SU-DHL-6 (cell line): ENCODE measurements around the gene STK32C.
"Not testable (repeated sequence)": the region's sequence is repeated elsewhere in the genome, so short reads cannot be mapped to it uniquely, and the experiment has no call there.

Experiments used
- H2AFZ ChIP-seq: fragments of 200-600 bp; sonication (generic); 2 replicates; pipeline ENCODE4 v1.6.1; 2014; ENCODE audit warnings: low read depth, mild to moderate bottlenecking, moderate library complexity, mixed read lengths, antibody characterized with exemption, low read length; ENCODE audit not compliant: severe bottlenecking
- H3F3A ChIP-seq: fragments of 200-600 bp; shearing (Covaris generic); 2 replicates; pipeline ENCODE4 v1.6.0; 2016; ENCODE audit warnings: antibody characterized with exemption, mild to moderate bottlenecking; ENCODE audit not compliant: insufficient read depth
- H3K27ac ChIP-seq: fragments of 200-600 bp; sonication (generic); 2 replicates; pipeline ENCODE4 v1.5.1; 2016; ENCODE audit warnings: low read depth, mild to moderate bottlenecking, low read length, moderate library complexity, mixed read lengths
- H3K27me3 ChIP-seq: fragments of 200-600 bp; sonication (generic), shearing (Covaris generic); 2 replicates; pipeline ENCODE4 v1.6.0; 2014; ENCODE audit warnings: mild to moderate bottlenecking, low read length
- H3K36me3 ChIP-seq: fragments of 200-600 bp; sonication (generic); 2 replicates; pipeline ENCODE4 v1.6.1; 2014; ENCODE audit warnings: mild to moderate bottlenecking, low read length, mixed read lengths
- H3K4me2 ChIP-seq: fragments of 300-600, 200-600 bp; shearing (Covaris generic), sonication (generic); 2 replicates; pipeline ENCODE4 v1.6.0; 2014; ENCODE audit warnings: low read length, low read depth, mild to moderate bottlenecking; ENCODE audit not compliant: poor library complexity, severe bottlenecking
- H3K4me3 ChIP-seq: fragments of 200-600 bp; sonication (generic); 2 replicates; pipeline ENCODE4 v1.5.1; 2014; ENCODE audit warnings: antibody characterized with exemption, low read length, mild to moderate bottlenecking, mixed read lengths; ENCODE audit not compliant: insufficient read depth, poor library complexity, severe bottlenecking
- H3K79me2 ChIP-seq: fragments of 200-600 bp; sonication (generic); 2 replicates; pipeline ENCODE4 v1.6.1; 2014; ENCODE audit warnings: mild to moderate bottlenecking, low read length, moderate library complexity; ENCODE audit not compliant: insufficient read depth
- H3K9ac ChIP-seq: fragments of 200-600 bp; sonication (generic); 2 replicates; pipeline ENCODE4 v1.7.0; 2014; ENCODE audit warnings: mild to moderate bottlenecking, low read length
- H3K9me2 ChIP-seq: fragments of 200-600 bp; sonication (generic); replicated peaks from 2 replicates; pipeline ENCODE4 v1.6.1; 2014; ENCODE audit warnings: low read length; ENCODE audit not compliant: insufficient read depth
- H3K9me3 ChIP-seq: fragments of 200-600 bp; sonication (generic); 2 replicates; pipeline ENCODE4 v1.6.1; 2014; ENCODE audit warnings: low read length, mixed read lengths; ENCODE audit not compliant: insufficient read depth
- H4K20me1 ChIP-seq: fragments of 200-600 bp; sonication (generic); 2 replicates; pipeline ENCODE4 v1.6.1; 2014; ENCODE audit warnings: low read depth, mild to moderate bottlenecking, antibody characterized with exemption, low read length, moderate library complexity, mixed read lengths
- CTCF ChIP-seq: fragments of 200-600 bp; sonication (generic); IDR thresholded peaks from one replicate; pipeline ENCODE4 v1.5.1; 2017; ENCODE audit warnings: antibody characterized with exemption, mild to moderate bottlenecking, low read length, moderate library complexity; ENCODE audit not compliant: insufficient read depth, poor library complexity, severe bottlenecking
- EZH2phosphoT487 ChIP-seq: fragments of 200-600 bp; sonication (generic), shearing (Covaris generic); conservative IDR thresholded peaks from 2 replicates; pipeline ENCODE4 v1.6.1; 2018; ENCODE audit warnings: mild to moderate bottlenecking, antibody characterized with exemption, low read length, moderate library complexity, mixed read lengths

STK32C gene

GRCh38 chr10:132223156-132223590 lies 84.6 kb downstream of the STK32C start:
- Histone ChIP-seq H3K4me2 (no peak overlapping the region), H3K4me3 (no peak overlapping the region), H3K27me3 (no peaks in the 10 kb centered on the region), H3K9ac (no peak overlapping the region), H3K9me3 (no peaks in the 10 kb centered on the region), H3F3A (no peaks in the 10 kb centered on the region), H4K20me1 (no peaks in the 10 kb centered on the region), H3K9me2 (no peaks in the 10 kb centered on the region), H3K36me3 (no peaks in the 10 kb centered on the region), H3K27ac (no peak overlapping the region), H3K79me2 (no peaks in the 10 kb centered on the region), H2AFZ (no peak overlapping the region)
- peak; percentile 35 for TF ChIP-seq CTCF
- no peak for TF ChIP-seq EZH2phosphoT487

DNA sequence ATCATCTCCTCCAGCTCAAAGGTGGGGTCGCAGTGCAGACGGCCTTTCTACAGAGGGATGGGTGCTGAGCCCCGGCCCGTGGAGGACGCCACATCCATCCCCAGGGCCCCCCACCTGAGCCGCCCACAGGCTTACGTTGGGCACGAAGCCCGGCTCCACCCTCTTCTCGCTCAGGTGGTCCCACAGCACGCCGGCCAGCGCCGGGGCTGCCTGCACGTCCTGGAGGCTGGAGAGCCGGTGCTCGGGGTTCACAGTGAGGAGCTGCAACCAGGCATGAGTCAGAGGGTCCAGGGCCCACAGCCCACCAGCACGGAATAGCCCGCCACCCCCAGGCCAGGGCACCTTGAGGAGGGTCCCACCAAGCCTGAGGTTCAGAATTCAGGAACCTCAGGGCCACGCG lies 85.0 kb downstream of the STK32C start:
- H3K9me3 ChIP-seq = no peaks in the 10 kb centered on the region
- no peaks in the 10 kb centered on the region for H3F3A ChIP-seq
- no peak overlapping the region for H2AFZ ChIP-seq
- H3K4me3 ChIP-seq = no peak overlapping the region
- TF ChIP-seq CTCF = no peak
- H3K79me2 ChIP-seq = no peaks in the 10 kb centered on the region
- no peaks in the 10 kb centered on the region for H3K9me2 ChIP-seq
- no peak overlapping the region for H3K4me2 ChIP-seq
- no peak overlapping the region for H3K27ac ChIP-seq
- no peaks in the 10 kb centered on the region for H3K36me3 ChIP-seq
- no peaks in the 10 kb centered on the region for H3K27me3 ChIP-seq
- no peaks in the 10 kb centered on the region for H4K20me1 ChIP-seq
- no peak overlapping the region for H3K9ac ChIP-seq

DNA sequence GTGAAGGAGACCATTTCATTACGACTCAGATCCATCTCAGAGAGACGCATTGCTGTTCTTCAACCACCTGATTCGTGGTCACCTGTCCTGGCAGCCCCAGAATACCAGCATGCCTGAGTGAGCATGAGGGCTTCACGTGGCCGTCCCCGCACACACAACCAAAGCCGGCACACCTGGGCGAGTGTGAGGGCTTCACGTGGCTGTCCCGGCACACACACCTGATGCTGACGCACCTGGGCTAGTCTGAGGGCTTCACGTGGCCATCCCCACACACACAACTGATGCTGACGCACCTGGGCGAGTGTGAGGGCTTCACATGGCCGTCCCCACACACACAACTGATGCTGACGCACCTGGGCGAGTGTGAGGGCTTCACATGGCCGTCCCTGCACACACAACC lies 86.8 kb downstream of the STK32C start:
- H2AFZ ChIP-seq, H3K27me3 ChIP-seq, H3K9me3 ChIP-seq, H3K4me3 ChIP-seq, H3K9ac ChIP-seq, H4K20me1 ChIP-seq, H3K79me2 ChIP-seq, H3K9me2 ChIP-seq, H3F3A ChIP-seq, H3K4me2 ChIP-seq, H3K27ac ChIP-seq, H3K36me3 ChIP-seq: not testable (repeated sequence)

GRCh38 chr10:132220061-132220460 lies 87.7 kb downstream of the STK32C start:
- no peaks in the 10 kb centered on the region for H3K9me3 ChIP-seq
- H3K9ac ChIP-seq = no peak overlapping the region
- TF ChIP-seq EZH2phosphoT487 (no peak), CTCF (no peak)
- no peak overlapping the region for H2AFZ ChIP-seq
- no peaks in the 10 kb centered on the region for H4K20me1 ChIP-seq
- H3K36me3 ChIP-seq = no peaks in the 10 kb centered on the region
- H3K4me2 ChIP-seq = no peak overlapping the region
- H3K27ac ChIP-seq = no peak overlapping the region
- H3K4me3 ChIP-seq = no peak overlapping the region
- no peaks in the 10 kb centered on the region for H3K27me3 ChIP-seq
- H3K79me2 ChIP-seq = no peaks in the 10 kb centered on the region
- no peaks in the 10 kb centered on the region for H3K9me2 ChIP-seq
- no peaks in the 10 kb centered on the region for H3F3A ChIP-seq
